Measurements from ENCODE around the gene MOB2. TPM values are rescaled to one million over a fixed set of nuclear protein-coding genes. Genes with fewer than 3 reads are reported as not detected.

MOB2 gene
- total and polyA plus RNA-seq, 9 of the 15 experiments (the other 6 are each of a cell fraction or from before 2014, with no cell fraction given) = 0.17 to 36.8 (median 19.2) TPM

- Histone ChIP-seq H3K4me2 (ENCODE audit: insufficient read depth, low read length) (no peak overlapping the region), H3K36me3 (ENCODE audit: control insufficient read depth, insufficient read depth, low read length) (no peaks in the 10 kb centered on the region), H3K27ac (ENCODE audit: extremely low read depth, low read depth, low read length) (no peak overlapping the region), H3K9me1 (ENCODE audit: control insufficient read depth, insufficient read depth, low read length) (no peaks in the 10 kb centered on the region), H3K9ac (ENCODE audit: insufficient read depth in 1 of 2, low read depth in 2 of 2, low read length in 2 of 2) (peak overlapping the region in 1 of 2 experiments; percentile 26; a peak in 1 of 4 replicates), H3K4me3 (no peak overlapping the region), H4K20me1 (replicated peaks; ENCODE audit: control insufficient read depth, insufficient read depth, low read length) (peaks cover 29% of the 10 kb centered on the region), H2AFZ (ENCODE audit: low read depth, low read length) (no peak overlapping the region), H3K79me2 (ENCODE audit: control insufficient read depth, insufficient read depth, low read length) (no peaks in the 10 kb centered on the region; the same call in 1 of the 3 replicates), H3K4me1 (replicated peaks in 1 of 2; ENCODE audit: control insufficient read depth in 2 of 2, insufficient read depth in 2 of 2, low read length in 2 of 2) (peaks cover 0 to 25% of the 10 kb centered on the region in 2 experiments; a peak in 2 of 5 replicates), H3K9me3 (replicated peaks; ENCODE audit: control insufficient read depth, insufficient read depth, low read depth, low read length) (0 out of 2 replicates have a peak, but pooled peaks cover 4% of the 10 kb centered on the region), H3K27me3 (ENCODE audit: control insufficient read depth in 2 of 2, insufficient read depth in 2 of 2, low read length in 2 of 2) (no peaks in the 10 kb centered on the region)
- in situ Hi-C loops (cut with MboI) (no loop called here), intact Hi-C loops (cut with micrococcal nuclease) (no loop called here)
- ChIA-PET POLR2A (interaction anchor here (0.6 kb wide), 1 partner anchor 290 kb away, joined by 3 read pairs; no protein-coding TSS in a partner anchor), CTCF (ENCODE audit: low intra/inter-chr PET ratio) (no interaction called here)
- no peak for FAIRE-seq
- TF ChIP-seq, protein P1, sequence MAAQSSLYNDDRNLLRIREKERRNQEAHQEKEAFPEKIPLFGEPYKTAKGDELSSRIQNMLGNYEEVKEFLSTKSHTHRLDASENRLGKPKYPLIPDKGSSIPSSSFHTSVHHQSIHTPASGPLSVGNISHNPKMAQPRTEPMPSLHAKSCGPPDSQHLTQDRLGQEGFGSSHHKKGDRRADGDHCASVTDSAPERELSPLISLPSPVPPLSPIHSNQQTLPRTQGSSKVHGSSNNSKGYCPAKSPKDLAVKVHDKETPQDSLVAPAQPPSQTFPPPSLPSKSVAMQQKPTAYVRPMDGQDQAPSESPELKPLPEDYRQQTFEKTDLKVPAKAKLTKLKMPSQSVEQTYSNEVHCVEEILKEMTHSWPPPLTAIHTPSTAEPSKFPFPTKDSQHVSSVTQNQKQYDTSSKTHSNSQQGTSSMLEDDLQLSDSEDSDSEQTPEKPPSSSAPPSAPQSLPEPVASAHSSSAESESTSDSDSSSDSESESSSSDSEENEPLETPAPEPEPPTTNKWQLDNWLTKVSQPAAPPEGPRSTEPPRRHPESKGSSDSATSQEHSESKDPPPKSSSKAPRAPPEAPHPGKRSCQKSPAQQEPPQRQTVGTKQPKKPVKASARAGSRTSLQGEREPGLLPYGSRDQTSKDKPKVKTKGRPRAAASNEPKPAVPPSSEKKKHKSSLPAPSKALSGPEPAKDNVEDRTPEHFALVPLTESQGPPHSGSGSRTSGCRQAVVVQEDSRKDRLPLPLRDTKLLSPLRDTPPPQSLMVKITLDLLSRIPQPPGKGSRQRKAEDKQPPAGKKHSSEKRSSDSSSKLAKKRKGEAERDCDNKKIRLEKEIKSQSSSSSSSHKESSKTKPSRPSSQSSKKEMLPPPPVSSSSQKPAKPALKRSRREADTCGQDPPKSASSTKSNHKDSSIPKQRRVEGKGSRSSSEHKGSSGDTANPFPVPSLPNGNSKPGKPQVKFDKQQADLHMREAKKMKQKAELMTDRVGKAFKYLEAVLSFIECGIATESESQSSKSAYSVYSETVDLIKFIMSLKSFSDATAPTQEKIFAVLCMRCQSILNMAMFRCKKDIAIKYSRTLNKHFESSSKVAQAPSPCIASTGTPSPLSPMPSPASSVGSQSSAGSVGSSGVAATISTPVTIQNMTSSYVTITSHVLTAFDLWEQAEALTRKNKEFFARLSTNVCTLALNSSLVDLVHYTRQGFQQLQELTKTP (IDR thresholded peaks at IDR 0.05; ENCODE audit: low read depth in 1 of 2, partially characterized antibody in 2 of 2) = no peak
- no peak for TF ChIP-seq PHF20 (IDR thresholded peaks at IDR 0.05; ENCODE audit: partially characterized antibody)
- ATAC-seq = no peak
- 87% methylated on average over 21 of the region's 28 CpGs for WGBS (ENCODE audit: insufficient coverage, low coverage, missing lambda C conversion rate)
- BruUV-seq (replicated peaks) = no TSS peak
- no peak for DNase-seq (ENCODE audit: extremely low read depth in 1 of 4, low spot score in 3 of 4)
These were observed 18.2 kb upstream of the MOB2 start for GRCh38 chr11:1504581-1505290.
